Activated naive CD4-positive, alpha-beta T cell treated with anti-CD3 and anti-CD28 coated beads for 36 hours (primary cell): ENCODE data around the gene B4GALNT3. TPM values are rescaled to one million over a fixed set of nuclear protein-coding genes. Genes with fewer than 3 reads are reported as not detected.

Experiments used
- CTCF ChIA-PET: fragments of 350-600 bp; sonication (Branson Sonifier 250); formaldehyde crosslinking; loops from one replicate; lab custom pipeline; 2021; ENCODE audit warnings: antibody characterized with exemption; lab: Charles Lee
- DNase-seq: peaks from one replicate; pipeline ENCODE4 v3.0.0-alpha.2; 2020
- H3K27ac Mint-ChIP-seq: one replicate; pipeline ENCODE4 v1.8.0; 2021; ENCODE audit warnings: mild to moderate bottlenecking, mixed read lengths
- H3K27me3 Mint-ChIP-seq: one replicate; pipeline ENCODE4 v1.8.0; 2021; ENCODE audit warnings: low read depth, mixed read lengths
- H3K36me3 Mint-ChIP-seq: one replicate; pipeline ENCODE4 v1.8.0; 2021; ENCODE audit warnings: low read depth, mixed read lengths
- H3K4me1 Mint-ChIP-seq: one replicate; pipeline ENCODE4 v1.8.0; 2021; ENCODE audit warnings: low read depth, mixed read lengths
- H3K4me3 Mint-ChIP-seq: one replicate; pipeline ENCODE4 v1.8.0; 2021; ENCODE audit warnings: mild to moderate bottlenecking, moderate library complexity, mixed read lengths
- H3K9me3 Mint-ChIP-seq: one replicate; pipeline ENCODE4 v1.8.0; 2021; ENCODE audit warnings: mixed read lengths
- intact Hi-C: fragments of 100-400 bp; cut with micrococcal nuclease; formaldehyde crosslinking; loops from one replicate; pipeline ENCODE4 v1.15.1; 2023
- total RNA-seq, 2 experiments: library from RNA; stranded (reverse); gene quantifications; one replicate each; pipeline ENCODE4 v1.2.3, GENCODE V29; 2021

The B4GALNT3 gene
- total RNA-seq, 2 experiments from 2014 or later: 1.1 to 1.2 TPM

DNA sequence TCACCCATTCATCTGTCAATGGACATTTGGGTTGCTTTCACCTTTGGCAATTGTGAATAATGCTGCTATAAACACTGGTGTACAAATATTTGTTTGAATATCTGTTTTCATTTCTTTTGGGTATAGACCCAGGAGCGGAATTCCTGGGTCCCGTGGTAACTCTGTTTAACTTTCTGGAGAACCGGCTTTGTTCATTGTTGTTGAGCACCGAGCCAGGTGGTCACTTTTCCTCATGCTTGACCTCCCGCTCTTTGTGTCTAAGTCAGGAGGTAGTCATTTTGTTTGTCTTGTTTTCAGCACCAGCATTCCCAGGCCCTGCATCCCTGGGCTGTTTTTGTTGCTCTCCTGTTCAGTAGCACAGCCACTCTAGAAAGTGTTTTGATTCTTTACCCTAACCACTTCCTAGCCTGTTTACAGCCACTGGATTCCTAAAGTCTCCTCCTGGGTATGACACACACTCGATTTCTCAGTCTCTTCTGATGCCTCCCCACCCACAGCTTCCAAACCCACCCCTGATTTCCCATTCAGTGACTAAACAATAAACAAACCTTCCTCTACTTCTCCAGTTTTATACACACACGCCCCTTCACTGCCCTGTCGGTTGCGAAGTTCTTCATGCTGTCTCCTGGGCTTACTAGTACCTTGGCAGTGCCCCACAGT, 37.9 kb downstream of the B4GALNT3 start:
- CTCF ChIA-PET: no interaction called here
- H3K4me3 Mint-ChIP-seq: no peak overlapping the region
- no peak overlapping the region for H3K27ac Mint-ChIP-seq
- intact Hi-C loops: no loop called here
- no peak for DNase-seq
- H3K27me3 Mint-ChIP-seq: no peaks in the 10 kb centered on the region
- H3K36me3 Mint-ChIP-seq: no peaks in the 10 kb centered on the region
- peaks cover 4% of the 10 kb centered on the region for H3K9me3 Mint-ChIP-seq
- H3K4me1 Mint-ChIP-seq: no peaks in the 10 kb centered on the region

DNA sequence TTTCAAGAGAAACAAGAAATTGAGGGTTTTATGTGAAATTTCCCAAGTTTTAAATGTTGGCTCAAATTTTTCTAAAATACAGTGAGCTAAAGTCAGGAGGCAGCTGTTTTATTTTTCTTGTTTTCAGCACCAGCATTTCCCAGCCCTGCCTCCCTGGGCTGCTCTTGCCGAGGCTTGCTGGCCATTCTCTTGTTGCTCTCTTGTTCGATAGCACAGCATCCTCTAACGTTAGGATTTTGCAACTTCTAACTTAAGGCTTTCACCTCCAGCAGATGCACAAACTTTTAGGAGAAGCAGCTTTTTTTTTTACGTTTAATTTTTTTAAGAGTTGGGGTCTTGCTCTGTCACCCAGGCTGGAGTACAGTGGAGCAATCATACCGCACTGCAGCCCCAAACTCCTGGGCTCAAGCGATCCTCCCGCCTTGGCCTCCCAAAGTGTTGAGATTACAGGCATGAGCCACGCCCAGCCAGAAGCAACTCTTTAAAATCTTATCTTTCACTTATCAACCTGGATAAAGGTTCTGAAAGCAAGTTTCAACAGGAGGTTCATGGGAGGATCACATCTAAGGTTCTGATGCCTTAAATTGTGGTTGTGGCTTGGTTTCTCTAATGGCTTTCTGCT, 40.2 kb downstream of the B4GALNT3 start:
- peaks cover 4% of the 10 kb centered on the region for H3K4me1 Mint-ChIP-seq
- intact Hi-C loops: no loop called here
- H3K27me3 Mint-ChIP-seq: peaks cover 2% of the 10 kb centered on the region
- no peak for DNase-seq
- CTCF ChIA-PET: interaction anchor here (1.5 kb wide), 1 partner anchor 47 kb away, joined by 3 read pairs; no protein-coding TSS in a partner anchor
- H3K9me3 Mint-ChIP-seq: no peaks in the 10 kb centered on the region
- no peaks in the 10 kb centered on the region for H3K36me3 Mint-ChIP-seq
- no peak overlapping the region for H3K27ac Mint-ChIP-seq
- no peak overlapping the region for H3K4me3 Mint-ChIP-seq

GRCh38 chr12:501722-502447, 42.1 kb downstream of the B4GALNT3 start:
- intact Hi-C loops: no loop called here
- no peak overlapping the region for H3K27ac Mint-ChIP-seq
- H3K27me3 Mint-ChIP-seq: peaks cover 2% of the 10 kb centered on the region
- H3K4me1 Mint-ChIP-seq: peaks cover 4% of the 10 kb centered on the region
- H3K36me3 Mint-ChIP-seq: no peaks in the 10 kb centered on the region
- H3K9me3 Mint-ChIP-seq: no peaks in the 10 kb centered on the region
- H3K4me3 Mint-ChIP-seq: no peak overlapping the region
- CTCF ChIA-PET: no interaction called here
- DNase-seq: no peak

GRCh38 chr12:503111-503761, 43.5 kb downstream of the B4GALNT3 start:
- Mint-ChIP-seq H3K36me3 (no peaks in the 10 kb centered on the region), H3K4me1 (peaks cover 4% of the 10 kb centered on the region), H3K27me3 (peaks cover 2% of the 10 kb centered on the region), H3K27ac (no peak overlapping the region), H3K4me3 (no peak overlapping the region), H3K9me3 (no peaks in the 10 kb centered on the region)
- intact Hi-C loops: no loop called here
- DNase-seq: no peak
- CTCF ChIA-PET: interaction anchor here (1.3 kb wide), 1 partner anchor 44 kb away, joined by 3 read pairs; no protein-coding TSS in a partner anchor

- H3K36me3 Mint-ChIP-seq: no peaks in the 10 kb centered on the region
Measured at GRCh38 chr12:505221-505620, 45.5 kb downstream of the B4GALNT3 start.

DNA sequence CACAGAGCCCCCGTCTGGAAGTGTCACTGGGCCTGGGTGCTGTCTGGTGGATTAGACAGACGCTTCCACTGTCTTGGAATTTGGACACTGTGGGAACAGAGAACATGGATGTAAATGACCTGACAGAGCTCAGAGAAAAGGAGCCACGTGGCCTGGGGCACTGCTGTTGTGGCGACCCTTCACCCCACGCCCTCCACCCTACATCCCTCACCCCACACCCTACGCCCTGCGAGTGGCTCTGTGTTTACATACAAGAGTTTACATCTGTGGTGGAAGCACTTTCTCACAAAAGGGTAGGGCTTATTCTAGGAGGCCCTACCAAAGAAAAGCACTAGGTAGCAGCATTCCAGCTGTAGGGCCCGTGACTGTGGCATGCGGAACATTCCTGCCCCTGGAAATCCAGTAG, 47.7 kb downstream of the B4GALNT3 start:
- no peak for DNase-seq
- Mint-ChIP-seq H3K27ac (no peak overlapping the region), H3K4me3 (no peak overlapping the region), H3K4me1 (peaks cover 4% of the 10 kb centered on the region), H3K9me3 (no peaks in the 10 kb centered on the region), H3K27me3 (peaks cover 2% of the 10 kb centered on the region), H3K36me3 (no peaks in the 10 kb centered on the region)
- intact Hi-C loops: no loop called here
- CTCF ChIA-PET: interaction anchor here (0.7 to 1.2 kb wide), 2 partner anchors 11 to 60 kb away, joined by 3 to 4 read pairs; no protein-coding TSS in a partner anchor

More at GRCh38 chr12:505221-505620, 45.5 kb downstream of the B4GALNT3 start:
- H3K9me3 Mint-ChIP-seq: no peaks in the 10 kb centered on the region
- H3K4me3 Mint-ChIP-seq: no peak overlapping the region
- peaks cover 4% of the 10 kb centered on the region for H3K4me1 Mint-ChIP-seq
- CTCF ChIA-PET: no interaction called here
- H3K27ac Mint-ChIP-seq: no peak overlapping the region
- DNase-seq: no peak
- H3K27me3 Mint-ChIP-seq: peaks cover 2% of the 10 kb centered on the region
- intact Hi-C loops: no loop called here

DNA sequence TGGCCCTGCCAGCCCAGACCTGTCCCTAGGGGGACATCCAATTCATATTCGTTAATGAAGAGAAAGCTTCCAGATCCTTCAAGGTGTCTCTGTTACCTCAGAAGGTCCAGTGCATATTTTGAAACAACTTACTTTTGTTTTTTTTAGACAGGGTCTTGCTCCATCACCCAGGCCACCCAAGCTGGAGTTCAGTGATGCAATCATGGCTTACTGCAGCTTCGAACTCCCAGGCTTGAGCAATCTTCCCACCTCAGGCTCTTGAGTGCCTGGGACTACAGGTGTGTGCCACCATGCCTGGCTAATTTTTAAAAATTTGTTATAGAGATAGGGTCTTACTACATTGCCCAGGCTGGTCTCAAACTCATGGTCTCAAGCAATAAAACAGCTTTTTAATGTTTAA, 48.4 kb downstream of the B4GALNT3 start:
- no peak overlapping the region for H3K4me3 Mint-ChIP-seq
- H3K27me3 Mint-ChIP-seq: peaks cover 2% of the 10 kb centered on the region
- no peak for DNase-seq

GRCh38 chr12:508795-509194, 49.1 kb downstream of the B4GALNT3 start:
- H3K27me3 Mint-ChIP-seq: no peaks in the 10 kb centered on the region
- CTCF ChIA-PET: no interaction called here
- intact Hi-C loops: no loop called here
- no peak overlapping the region for H3K27ac Mint-ChIP-seq
- H3K36me3 Mint-ChIP-seq: no peaks in the 10 kb centered on the region
- H3K4me1 Mint-ChIP-seq: no peaks in the 10 kb centered on the region
- DNase-seq: no peak
- H3K4me3 Mint-ChIP-seq: no peak overlapping the region
- H3K9me3 Mint-ChIP-seq: no peaks in the 10 kb centered on the region

More for the DNA sequence above, 48.4 kb downstream of the B4GALNT3 start:
- Mint-ChIP-seq H3K4me1 (peaks cover 2% of the 10 kb centered on the region), H3K9me3 (no peaks in the 10 kb centered on the region), H3K27ac (no peak overlapping the region), H3K36me3 (no peaks in the 10 kb centered on the region)
- intact Hi-C loops: no loop called here
- CTCF ChIA-PET: interaction anchor here (0.7 to 1.2 kb wide), 2 partner anchors 11 to 61 kb away, joined by 3 to 4 read pairs; no protein-coding TSS in a partner anchor

DNA sequence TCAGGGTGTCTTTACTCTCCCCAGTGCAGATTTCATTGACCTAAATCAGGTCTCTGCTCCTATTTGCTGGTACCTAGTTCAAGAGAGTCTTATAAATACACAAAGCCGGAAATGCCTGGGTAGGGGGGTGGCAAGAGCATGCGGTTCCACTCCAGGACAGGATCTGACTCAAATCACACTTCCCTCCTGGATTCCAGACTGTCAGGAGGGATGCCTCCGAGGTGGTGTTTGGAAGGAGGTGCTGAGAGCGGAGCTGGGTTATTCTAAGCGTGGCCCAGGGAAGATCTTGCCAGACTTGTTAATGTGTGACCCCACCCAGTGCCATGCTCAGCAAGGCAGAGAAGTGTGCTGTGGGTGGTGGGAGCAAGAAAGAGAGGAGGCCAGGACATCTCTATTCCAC, 49.8 kb downstream of the B4GALNT3 start:
- no peak for DNase-seq
- CTCF ChIA-PET: interaction anchor here (1.5 kb wide), 1 partner anchor 10 kb away, joined by 3 read pairs; no protein-coding TSS in a partner anchor
- no peaks in the 10 kb centered on the region for H3K9me3 Mint-ChIP-seq
- no peak overlapping the region for H3K27ac Mint-ChIP-seq
- no peaks in the 10 kb centered on the region for H3K27me3 Mint-ChIP-seq
- no peaks in the 10 kb centered on the region for H3K4me1 Mint-ChIP-seq
- no peaks in the 10 kb centered on the region for H3K36me3 Mint-ChIP-seq
- intact Hi-C loops: no loop called here
- H3K4me3 Mint-ChIP-seq: no peak overlapping the region

- H3K27ac Mint-ChIP-seq: no peak overlapping the region
- no peaks in the 10 kb centered on the region for H3K36me3 Mint-ChIP-seq
- no peak for DNase-seq
- intact Hi-C loops: no loop called here
- H3K27me3 Mint-ChIP-seq: no peaks in the 10 kb centered on the region
- H3K4me3 Mint-ChIP-seq: no peak overlapping the region
- H3K4me1 Mint-ChIP-seq: no peaks in the 10 kb centered on the region
- H3K9me3 Mint-ChIP-seq: no peaks in the 10 kb centered on the region
- CTCF ChIA-PET: interaction anchor here (1.5 kb wide), 1 partner anchor 9 kb away, joined by 3 read pairs; no protein-coding TSS in a partner anchor
Measured at GRCh38 chr12:510071-510825, 50.5 kb downstream of the B4GALNT3 start.

DNA sequence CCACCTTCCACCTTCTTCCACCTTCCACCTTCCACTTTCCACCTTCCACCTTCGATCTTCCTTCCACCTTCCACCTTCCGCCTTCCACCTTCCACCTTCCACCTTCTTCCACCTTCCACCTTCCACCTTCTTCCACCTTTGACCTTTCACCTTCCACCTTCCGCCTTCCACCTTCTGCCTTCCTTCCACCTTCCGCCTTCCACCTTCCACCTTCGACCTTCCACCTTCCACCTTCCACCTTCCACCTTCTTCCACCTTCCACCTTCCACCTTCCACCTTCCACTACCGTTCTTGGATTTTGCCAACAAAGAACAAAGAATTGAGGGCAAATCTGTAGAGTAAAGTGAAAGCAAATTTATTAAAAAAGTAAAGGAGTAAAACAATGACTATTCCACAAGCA, 53.2 kb downstream of the B4GALNT3 start:
- Mint-ChIP-seq H3K27me3 (no peaks in the 10 kb centered on the region), H3K4me1 (no peaks in the 10 kb centered on the region), H3K9me3 (no peaks in the 10 kb centered on the region), H3K36me3 (no peaks in the 10 kb centered on the region), H3K27ac (no peak overlapping the region), H3K4me3 (no peak overlapping the region)
- no peak for DNase-seq
- CTCF ChIA-PET: no interaction called here
- intact Hi-C loops: no loop called here
